NCI-H510A (cell line): Measurements from ENCODE around the gene ZNF784.

Source experiments
- DNase-seq: peaks from one replicate; lab custom pipeline; 2025; lab: John Stamatoyannopoulos, UW

Gene ZNF784, protein sequence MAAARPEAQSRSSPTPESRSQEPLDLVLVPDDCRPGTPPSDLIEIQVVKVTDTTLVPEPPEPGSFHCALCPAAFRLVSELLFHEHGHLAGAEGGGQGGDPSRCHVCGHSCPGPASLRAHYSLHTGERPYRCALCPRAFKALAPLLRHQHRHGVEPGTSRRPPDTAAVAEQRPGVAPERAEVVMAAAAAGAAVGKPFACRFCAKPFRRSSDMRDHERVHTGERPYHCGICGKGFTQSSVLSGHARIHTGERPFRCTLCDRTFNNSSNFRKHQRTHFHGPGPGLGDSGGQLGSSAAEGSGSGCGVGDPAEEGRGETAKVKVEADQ

DNA sequence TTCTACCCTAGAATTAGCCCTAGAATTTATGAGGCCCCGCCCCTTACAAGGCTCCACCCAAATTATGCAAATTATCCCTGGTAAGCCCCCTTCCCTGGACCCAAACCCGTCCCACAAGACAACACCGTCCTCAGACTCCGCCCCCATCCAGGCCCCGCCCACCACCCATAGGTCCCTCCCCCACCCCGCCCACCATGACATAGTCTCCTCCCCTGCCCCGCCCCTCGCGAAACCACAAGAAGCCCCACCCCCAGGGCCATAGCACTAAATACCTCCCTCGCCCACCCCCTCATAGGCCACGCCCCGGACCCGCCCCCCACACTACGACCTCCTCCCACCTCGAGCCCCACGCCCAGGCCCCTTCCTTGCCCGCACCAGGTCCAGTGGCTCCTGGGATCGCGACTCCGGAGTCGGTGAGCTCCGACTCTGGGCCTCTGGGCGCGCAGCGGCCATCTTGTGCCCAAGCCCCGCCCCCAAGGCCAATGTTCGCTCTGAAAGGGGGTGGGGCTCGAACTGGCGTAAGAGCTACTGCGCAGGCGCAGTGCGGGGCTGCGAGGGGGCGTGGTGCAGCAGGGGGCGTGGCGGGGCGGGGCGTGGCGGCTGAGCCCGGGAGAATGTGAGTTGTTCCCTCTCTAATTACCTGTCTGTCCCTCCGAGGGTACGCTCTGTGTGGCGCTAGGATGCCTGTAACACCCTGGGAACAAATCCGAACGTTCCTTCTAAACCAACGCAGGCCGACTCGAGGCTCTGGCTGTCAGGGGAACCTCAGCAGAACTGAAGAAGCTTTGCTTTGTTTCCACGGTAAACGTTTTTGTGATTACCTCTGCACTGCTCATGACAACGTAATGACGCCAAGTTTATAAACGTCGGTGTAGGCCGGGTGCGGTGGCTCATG is at the start of gene ZNF784:
TSS of gene ZNF784 (minus strand) at position 458 of the 895 bp plus-strand sequence. CDS start at position 453, 5 bp downstream.
- DNase-seq, result peak; percentile 85

DNA sequence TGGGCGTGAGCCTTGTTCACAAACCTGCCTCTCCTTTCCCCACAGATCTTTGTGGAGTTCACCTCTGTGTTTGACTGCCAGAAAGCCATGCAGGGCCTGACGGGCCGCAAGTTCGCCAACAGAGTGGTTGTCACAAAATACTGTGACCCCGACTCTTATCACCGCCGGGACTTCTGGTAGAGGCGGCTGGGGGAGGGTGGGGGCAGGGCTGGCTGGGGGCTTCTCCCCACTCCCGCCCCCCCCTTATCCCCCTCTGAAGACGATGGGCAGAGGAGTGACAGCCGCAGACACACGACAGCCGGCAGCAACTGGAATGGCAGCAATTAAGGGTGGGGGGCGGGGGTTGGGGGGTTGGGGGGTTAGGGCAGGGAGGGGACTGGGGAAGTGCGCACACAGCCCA is 49.5 kb upstream of the ZNF784 start:
- no peak for DNase-seq

DNA sequence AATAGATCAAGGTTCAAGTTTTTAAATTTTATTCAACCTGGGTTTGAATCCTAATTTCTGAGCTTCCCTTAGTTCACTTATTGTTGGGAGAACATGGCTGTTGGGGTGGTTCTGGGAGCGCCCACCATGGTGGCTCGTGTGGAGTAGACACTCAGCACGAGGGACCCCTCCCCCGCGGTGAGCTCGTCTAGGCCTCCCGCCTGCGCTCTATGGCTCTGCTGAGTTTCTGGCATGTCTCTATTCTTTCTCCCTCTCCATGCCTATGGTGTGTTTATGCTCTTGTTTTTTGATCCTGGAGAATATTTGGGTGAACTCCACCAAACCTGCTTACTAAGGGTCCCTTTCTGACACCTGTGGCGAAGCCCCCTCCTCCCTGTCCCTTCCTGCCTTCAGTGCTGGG is 49.1 kb upstream of the ZNF784 start:
- DNase-seq, result no peak

DNA sequence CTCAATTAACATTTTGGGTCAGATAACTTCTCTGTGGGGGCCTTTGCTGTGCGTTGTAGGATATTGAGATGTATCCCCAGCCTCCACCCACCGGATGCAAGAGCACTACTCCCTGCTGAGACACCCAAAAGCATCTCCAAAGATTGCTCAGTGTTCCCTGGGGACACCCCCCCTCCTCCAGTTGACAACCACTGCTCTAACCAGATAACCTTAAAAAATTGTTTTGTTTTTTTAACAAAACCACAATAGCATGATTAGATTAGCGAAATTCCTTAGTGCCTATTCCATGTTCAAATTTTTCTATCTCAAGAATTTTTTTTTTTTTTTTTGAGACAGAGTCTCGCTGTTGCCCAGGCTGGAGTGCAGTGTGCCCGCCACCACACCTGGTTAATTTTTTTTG is 48.1 kb upstream of the ZNF784 start:
- DNase-seq, result no peak

DNA sequence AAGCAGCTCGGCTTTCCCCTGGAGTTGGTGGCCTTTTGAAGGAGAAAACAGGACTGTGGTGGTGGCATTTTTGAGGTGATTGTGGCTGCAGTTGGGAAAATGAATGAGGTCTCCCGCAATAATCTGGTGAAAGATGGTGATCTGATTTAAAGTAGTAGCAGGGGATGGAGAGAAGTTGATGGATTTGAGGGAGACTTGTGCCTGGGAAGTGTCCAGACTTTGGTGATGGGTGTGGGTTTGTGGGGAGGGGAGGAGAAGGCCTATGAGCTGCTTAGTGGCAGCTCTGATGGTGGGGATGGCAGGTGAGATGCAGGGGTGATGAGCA is 46.6 kb upstream of the ZNF784 start:
- DNase-seq, result no peak

DNA sequence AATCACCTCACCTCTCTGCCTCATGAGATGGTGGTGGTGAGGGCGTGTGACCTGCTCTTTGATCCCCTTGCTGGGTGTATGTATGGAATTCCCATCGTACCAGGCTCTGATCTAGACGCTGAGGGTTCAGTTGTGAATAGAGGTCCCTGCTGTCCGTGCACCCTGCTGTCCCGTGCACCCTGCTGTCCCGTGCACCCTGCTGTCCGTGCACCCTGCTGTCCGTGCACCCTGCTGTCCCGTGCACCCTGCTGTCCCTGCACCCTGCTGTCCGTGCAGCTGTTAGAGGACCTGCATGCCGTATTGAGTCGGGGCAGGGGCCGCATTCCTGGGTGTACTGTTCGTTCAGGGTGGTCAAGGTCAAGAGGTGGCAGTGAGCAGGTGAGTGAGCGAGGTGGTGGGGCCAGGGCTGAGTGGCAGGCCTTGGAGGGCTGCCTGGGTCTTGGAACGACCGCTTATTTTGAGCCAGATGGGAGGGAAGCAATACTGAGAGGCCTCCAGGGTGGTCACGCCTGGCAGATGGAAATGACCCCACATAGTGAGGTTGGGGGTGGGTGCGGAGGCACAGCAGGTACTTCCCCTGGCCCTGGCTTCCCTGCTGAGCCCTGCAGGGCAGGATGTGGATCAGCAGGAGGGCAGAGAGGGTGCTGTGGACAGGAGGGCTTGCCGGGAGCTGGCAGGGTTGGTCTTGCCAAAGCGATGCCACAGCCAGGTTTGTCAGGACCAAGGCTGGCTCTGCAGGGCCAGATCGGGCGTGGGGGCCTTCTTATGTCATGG is 46.1 kb upstream of the ZNF784 start:
- no peak for DNase-seq

DNA sequence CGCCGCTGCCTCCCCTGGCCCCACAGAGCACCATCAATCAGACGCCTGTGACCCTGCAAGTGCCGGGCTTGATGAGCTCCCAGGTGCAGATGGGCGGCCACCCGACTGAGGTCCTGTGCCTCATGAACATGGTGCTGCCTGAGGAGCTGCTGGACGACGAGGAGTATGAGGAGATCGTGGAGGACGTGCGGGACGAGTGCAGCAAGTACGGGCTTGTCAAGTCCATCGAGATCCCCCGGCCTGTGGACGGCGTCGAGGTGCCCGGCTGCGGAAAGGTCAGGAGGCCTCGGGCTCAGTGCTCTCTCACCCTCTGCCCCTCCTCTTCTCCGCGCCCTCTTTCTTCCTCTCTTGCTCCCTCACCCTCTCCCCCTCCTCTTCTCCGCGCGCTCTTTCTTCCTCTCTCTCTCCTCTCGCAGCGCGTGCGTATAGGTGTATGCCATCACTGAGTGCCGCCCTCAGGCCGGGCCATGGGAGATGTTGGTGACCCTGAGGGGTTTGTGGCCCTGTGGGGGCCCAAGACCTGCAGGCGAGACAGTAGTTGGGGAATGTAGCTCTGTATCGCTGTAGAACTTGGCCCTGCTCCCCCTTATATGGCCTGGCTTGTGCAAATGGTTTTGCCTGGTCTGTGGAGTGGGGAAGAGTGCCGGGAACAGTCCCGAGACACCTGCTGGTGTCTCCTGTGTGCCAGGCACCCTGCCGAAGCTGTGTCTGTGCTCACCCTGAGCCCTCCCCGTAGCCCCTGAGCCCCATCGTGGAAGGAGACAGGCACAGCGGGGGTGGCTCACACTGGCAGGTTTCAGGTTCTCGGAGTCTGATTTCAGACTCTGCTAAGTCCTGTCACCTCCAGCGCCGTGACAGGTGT is 45.3 kb upstream of the ZNF784 start:
- DNase-seq, result no peak

DNA sequence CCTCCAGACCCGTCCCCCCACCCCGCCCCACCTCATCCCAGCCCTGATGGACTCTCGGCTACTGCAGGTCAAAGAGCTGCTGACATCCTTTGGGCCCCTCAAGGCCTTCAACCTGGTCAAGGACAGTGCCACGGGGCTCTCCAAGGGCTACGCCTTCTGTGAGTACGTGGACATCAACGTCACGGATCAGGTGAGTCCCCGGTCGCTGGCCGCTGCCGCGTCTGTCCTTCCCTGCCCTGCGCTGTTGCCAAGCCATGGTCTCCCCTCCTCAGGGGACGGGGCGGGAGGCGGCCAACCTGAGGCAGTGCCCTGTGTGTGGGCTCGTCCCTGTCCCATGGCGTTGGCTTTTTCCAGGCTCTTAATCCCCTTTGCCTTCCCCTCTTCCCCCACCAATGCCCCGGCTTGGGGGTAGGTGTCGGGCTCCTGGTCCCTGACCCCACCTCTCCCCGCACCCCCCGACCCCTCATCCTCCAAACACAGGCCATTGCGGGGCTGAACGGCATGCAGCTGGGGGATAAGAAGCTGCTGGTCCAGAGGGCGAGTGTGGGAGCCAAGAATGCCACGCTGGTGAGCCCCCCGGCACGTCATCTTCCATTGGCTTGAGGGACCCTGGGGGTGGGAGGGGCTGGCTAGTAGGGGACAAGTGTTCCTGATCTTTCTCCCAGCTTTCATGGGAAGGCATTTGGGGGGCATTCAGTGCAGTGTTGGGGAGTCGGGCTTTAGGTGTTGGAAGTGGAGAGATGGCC is 44.4 kb upstream of the ZNF784 start:
- DNase-seq, result no peak

DNA sequence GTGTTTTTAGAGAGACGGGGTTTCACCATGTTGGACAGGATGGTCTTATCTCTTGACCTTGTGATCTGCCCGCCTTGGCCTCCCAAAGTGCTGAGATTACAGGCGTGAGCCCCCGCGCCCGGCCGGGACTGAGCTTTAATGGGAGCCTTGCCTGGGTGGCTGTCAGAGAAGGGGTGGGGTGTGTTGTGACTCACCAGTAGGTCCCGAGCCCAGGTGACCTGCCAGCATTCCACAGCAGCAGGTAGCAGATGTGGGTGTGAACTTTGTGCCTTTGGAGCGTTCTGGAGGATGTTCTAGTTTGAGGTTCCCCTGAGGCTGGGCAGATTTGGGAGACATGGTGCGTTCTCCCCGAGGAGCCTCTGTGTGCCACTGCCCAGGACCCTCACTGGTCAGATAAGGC is 43.6 kb upstream of the ZNF784 start:
- no peak for DNase-seq

DNA sequence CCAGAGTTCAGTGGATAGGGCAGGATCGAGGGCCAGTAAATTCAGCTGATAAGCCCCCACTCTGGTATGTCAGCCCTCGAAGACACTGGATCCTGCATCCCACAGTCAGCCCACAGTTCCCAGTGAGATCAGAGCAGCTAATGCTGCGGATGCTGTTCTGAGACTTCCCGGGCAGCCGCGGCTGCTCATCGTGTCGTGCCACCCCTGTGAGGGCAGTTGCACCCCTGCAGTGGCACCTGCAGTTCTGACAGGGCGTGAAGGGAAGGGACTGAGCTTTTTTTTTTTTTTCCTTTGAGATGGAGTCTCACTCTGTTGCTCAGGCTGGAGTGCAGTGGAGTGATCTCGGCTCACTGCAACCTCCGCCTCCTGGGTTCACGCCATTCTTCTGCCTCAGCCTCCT is 43.1 kb upstream of the ZNF784 start:
- no peak for DNase-seq

DNA sequence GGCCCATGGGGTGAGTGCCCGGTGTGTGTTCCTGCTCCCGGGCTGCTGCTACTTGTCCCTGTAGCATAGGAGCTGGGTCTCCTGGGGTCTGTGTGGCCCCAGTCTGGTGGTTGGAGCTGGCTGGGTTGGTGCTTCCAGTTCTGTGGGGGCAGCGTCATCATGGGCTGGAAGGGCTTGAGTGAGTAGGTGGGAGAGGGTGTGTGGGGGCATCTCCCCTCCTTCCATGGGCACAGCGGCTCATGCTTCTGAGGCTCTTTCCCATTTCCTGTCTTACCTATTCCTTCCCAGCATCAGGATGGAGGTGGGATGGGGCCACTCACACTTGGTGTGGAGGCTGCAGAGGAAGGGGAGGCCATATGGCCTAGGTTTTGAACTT is 42.6 kb upstream of the ZNF784 start:
- no peak for DNase-seq

DNA sequence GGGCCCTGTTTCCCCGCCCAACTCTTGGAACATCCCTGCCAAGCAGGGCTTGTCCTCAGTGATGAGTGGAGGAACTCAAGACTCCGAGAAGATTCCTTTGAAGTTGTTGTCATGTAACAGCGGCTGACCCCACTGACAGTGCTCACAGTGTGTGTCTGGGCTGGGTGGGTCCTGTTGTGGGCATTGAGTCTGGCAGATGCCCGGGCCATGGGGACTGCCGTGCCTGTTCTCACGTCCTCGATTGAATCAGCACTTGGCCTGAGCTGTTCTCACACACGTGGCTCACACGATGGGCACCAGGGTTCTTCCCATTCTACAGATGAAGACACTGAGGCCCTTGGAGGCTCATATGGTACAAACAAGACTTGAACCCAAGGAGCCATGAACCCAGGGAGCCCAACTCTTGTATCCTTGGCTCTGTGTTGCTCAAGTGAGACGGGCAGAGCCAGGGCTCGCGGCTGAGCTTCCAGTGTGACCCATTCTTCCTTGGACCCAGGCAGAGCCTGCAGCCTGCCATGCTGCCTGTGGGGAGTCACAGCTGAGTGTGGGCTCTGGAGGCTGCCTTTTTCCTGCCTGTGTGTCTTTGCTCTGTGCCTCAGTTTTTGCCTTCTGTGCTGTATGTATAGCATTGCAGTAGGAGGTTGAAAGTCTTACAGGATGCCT is 42.1 kb upstream of the ZNF784 start:
- no peak for DNase-seq

DNA sequence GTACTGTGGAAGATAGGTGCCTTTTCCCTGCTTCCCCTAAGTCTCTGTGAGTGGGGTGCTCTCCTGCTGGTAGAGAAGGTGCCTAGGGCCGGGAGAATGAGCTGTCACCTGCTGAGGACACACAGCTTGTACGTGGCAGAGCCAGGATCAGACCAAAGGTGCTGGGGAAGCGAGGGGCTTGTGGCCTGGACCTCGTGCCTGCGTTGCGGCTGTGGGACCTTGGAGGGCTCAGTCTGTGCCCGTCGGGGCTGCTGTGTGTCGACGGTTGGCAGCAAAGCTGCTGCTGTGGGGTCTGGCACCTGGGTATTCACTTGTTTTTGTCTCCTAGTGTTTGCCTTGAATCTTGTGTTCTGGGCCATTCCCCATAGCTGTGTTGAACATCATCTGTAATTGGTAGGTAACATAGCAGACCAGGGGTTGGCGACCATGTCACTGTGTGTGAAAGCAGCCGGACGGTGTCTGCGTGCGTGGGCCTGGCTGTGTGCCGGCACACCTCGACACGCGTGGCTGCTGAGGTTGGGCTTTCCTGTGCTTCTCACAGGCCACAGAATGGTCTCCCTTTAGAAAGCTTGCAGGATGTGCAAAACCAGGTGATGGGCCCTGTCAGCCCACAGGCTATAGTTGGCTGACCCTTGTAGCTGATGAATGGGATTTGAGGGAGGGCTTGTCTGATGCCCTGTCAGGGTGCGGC is 39.6 kb upstream of the ZNF784 start:
- DNase-seq, result no peak

DNA sequence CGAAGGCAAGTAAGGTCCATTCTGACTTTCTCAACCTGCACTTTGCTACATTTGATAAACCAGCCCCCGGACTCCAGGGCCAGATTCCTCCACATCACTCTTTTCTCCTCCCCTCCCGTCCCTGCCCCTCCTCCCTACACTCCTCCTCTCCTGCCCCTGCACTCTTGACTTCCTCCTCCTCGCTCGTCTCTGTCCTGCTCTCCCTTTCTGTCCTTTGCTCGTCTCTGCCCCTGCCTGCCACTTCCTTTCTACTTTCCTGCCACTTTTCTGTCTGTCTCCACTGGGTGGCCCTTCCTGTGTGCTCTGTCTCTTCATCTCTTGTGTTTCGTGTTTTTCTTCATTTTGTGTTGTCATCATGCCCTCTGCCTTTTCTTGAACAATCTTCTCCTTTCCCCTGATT is 37.5 kb upstream of the ZNF784 start:
- no peak for DNase-seq

DNA sequence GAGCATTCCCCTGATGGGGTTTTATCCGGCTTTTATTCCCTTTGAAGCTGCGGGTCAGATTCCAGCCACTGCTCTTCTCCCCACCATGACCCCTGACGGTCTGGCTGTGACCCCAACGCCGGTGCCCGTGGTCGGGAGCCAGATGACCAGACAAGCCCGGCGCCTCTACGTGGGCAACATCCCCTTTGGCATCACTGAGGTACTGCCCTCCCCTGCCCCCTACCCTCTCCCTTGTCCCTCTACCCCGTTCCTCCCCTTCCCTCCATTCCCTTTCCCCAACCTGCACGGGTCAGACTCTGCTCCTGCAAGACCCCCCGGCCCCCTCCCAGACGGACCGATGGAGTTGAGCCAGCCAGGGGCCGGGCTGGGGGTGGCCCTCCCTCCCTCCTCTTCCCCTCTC is 36.6 kb upstream of the ZNF784 start:
- DNase-seq, result no peak

DNA sequence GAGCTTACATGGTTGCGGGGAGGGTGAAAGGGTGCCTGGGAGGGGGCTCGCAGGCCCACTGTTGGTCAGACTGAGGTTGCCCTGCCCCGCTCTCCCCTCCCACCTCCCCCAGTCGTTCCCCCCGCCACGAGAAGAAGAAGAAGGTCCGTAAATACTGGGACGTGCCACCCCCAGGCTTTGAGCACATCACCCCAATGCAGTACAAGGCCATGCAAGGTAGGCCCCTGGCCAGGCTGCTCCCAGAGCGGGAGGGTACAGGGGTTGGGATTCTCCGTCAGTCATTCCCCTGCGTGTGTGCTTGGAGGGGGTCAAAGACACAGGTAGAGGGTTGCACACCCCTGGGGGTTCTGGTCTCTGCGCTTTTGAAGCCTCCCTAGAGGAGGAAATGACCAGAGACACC is 36.0 kb upstream of the ZNF784 start:
- no peak for DNase-seq

DNA sequence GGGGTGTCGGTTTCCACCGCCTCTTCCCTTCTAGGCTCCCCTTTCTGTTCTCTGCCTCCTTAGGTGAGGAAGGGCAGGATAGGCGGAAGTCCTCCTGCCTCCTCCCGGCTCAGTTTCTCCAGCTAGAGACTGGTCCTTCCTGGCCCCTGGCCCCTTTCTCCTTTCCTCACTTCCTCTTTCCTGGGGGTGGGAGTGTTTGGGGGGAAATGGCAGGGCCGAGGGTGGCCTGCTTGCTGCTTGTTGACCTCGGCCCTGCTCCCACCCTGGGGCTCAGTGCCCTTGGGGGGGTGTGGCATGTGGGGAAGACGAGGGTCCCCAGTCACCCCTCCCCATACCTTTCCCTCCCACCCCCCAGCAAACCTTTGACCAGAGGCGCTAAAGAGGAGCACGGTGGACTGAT is 35.5 kb upstream of the ZNF784 start:
- DNase-seq, result no peak

DNA sequence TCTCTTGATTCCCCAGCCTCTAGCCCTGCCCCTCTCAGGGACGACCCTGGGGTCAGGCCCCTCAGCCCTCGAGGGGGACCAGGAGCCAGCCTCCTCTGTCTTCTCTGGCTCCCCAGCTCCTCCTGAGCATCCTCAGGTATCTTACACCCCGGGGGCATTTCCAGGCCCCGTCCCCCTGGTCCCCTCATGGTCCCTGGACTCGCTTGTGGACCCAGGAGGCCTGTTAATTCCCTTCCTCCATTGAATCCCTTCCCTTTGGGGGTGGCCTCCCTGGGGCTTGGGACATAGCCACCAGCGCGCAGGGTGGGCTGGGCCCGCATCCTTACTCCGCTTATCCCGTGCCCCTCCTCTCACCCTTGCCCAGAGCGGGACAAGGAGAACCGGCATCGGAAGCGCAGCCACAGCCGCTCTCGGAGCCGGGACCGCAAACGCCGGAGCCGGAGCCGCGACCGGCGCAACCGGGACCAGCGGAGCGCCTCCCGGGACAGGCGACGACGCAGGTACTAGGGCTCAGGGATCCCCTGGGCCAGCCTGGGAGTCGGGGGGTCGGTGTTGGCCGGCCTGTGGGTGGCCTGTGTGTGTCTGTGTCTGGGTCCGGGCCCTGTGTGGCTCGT is 34.6 kb upstream of the ZNF784 start:
- no peak for DNase-seq

DNA sequence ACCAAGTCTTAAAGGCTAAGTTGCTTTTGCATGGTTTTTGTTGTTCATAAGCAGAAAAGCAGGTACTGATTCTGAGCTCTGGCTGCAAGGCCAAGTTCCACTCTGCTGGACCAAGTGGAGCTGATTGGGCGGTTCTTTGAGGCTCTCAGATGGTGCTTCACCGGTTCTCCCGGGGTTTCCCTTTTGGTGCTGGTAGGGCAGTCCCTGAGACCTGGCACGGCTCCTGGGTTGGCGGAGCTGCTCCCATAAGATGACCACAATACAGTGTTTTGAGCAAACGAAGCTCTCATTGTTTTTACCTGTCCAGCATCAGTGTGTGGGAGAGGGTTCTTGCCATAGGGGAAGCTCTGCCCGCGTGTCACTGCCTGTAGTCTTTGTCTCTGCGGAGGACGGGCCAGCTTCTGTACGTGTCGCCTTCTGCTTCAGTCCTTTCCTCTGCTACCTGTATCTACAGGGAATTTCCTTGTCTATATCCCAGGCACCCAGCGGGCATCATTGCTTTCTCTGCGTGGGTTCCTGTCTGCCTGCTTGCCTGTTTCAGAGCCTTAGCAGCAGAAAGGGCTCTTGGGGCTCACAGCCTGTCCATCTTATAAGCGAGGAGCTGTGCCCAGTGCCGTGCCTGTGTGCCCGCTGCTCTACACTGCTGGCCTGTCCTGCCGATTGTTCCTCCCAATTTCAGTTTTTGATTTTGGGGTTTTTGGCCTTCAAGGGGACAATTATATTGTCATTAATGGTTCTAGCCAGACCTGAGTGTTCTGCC is 32.8 kb upstream of the ZNF784 start:
- no peak for DNase-seq
